G401 (cell line): ENCODE measurements around the gene DDX60. TPM values are rescaled to one million over a fixed set of nuclear protein-coding genes. Genes with fewer than 3 reads are reported as not detected.

Source experiments
- total RNA-seq: library from RNA; depleted of rRNA; stranded (reverse); fragments of >200 nt; shearing (Covaris generic); gene quantifications from 2 replicates; pipeline ENCODE4 v1.2.3, GENCODE V29; 2014; rRNA removed

DDX60 gene
- total RNA-seq, 1 experiment from 2014 or later = not detected

Other genes starting within 250 kb of the DDX60 start
- not detected in 2 replicates for gene ANXA10, start 226.2 kb downstream of the DDX60 start, total RNA-seq
- 0.12 TPM in 1 of 2 replicates, not detected in the other for gene DDX60L, start 161.7 kb upstream of the DDX60 start, total RNA-seq
- 0.51 TPM in 1 of 2 replicates, not detected in the other for gene PALLD, start 178.3 kb upstream of the DDX60 start, total RNA-seq